Fibroblast of lung (primary cell): ENCODE data around the gene ADAMTSL1. TPM values are rescaled to one million over a fixed set of nuclear protein-coding genes. Genes with fewer than 3 reads are reported as not detected.

ENCODE experiments used
- DNase-seq, 2 donors: peaks; one replicate each; pipeline versions ENCODE4 v3.0.0 to v3.0.0-alpha.2; 2010; ENCODE audit warnings: low read depth in 2 of 2
- H2AFZ ChIP-seq: 2 replicates; pipeline ENCODE4 v1.5.1; 2012; ENCODE audit warnings: low read length, control low read depth, inconsistent platforms
- H3K27ac ChIP-seq: 2 replicates; pipeline ENCODE4 v1.5.1; 2011; ENCODE audit warnings: low read length, control low read depth; ENCODE audit not compliant: insufficient read depth
- H3K27me3 ChIP-seq: 2 replicates; pipeline ENCODE4 v1.5.1; 2011; ENCODE audit warnings: mild to moderate bottlenecking, low read length; ENCODE audit not compliant: control insufficient read depth, insufficient read depth
- H3K36me3 ChIP-seq: 2 replicates; pipeline ENCODE4 v1.5.1; 2011; ENCODE audit warnings: low read length; ENCODE audit not compliant: control insufficient read depth, insufficient read depth
- H3K4me1 ChIP-seq: 2 replicates; pipeline ENCODE4 v1.5.1; 2011; ENCODE audit warnings: low read length; ENCODE audit not compliant: control insufficient read depth, insufficient read depth; ENCODE audit errors: extremely low read depth
- H3K4me2 ChIP-seq: 2 replicates; pipeline ENCODE4 v1.5.1; 2011; ENCODE audit warnings: low read length, control low read depth; ENCODE audit not compliant: insufficient read depth; ENCODE audit errors: extremely low read depth
- H3K4me3 ChIP-seq, 4 experiments: fragments of 200-600 bp in 1 of 4; sonication (generic) in 1 of 4; replicated peaks in 1 of 4; 2 replicates each; pipeline ENCODE4 v1.5.1; 2011 to 2016; ENCODE audit warnings: low read length in 4 of 4, low read depth in 3 of 4, mild to moderate bottlenecking in 3 of 4, control low read depth in 2 of 4, inconsistent platforms in 1 of 4, mixed read lengths in 1 of 4; ENCODE audit not compliant: insufficient read depth in 1 of 4; ENCODE audit errors: control extremely low read depth in 1 of 4
- H3K79me2 ChIP-seq: 2 replicates; pipeline ENCODE4 v1.5.1; 2012; ENCODE audit warnings: mild to moderate bottlenecking, low read length, inconsistent platforms; ENCODE audit not compliant: control insufficient read depth, insufficient read depth
- H3K9ac ChIP-seq: 2 replicates; pipeline ENCODE4 v1.5.1; 2011; ENCODE audit warnings: mild to moderate bottlenecking, low read length, control low read depth; ENCODE audit not compliant: insufficient read depth
- H3K9me3 ChIP-seq: 2 replicates; pipeline ENCODE4 v1.5.1; 2012; ENCODE audit warnings: low read depth, low read length; ENCODE audit not compliant: control insufficient read depth, insufficient read depth
- H4K20me1 ChIP-seq: 2 replicates; pipeline ENCODE4 v1.5.1; 2011; ENCODE audit warnings: low read length; ENCODE audit not compliant: control insufficient read depth, insufficient read depth; ENCODE audit errors: extremely low read depth
- EZH2 ChIP-seq: IDR thresholded peaks from 2 replicates; pipeline ENCODE4 v1.5.1; 2012; ENCODE audit warnings: low read length, control low read depth, mild to moderate bottlenecking; ENCODE audit errors: missing control alignments
- polyA plus RNA-seq, 2 donors: library from polyadenylated mRNA; depleted of rRNA in 1 of 2; stranded (reverse) in 1 of 2; unstranded in 1 of 2; fragments of >200 nt; gene quantifications; 2 replicates each; pipeline ENCODE4 v1.2.1, GENCODE V29; 2011 to 2012; ENCODE audit warnings: missing spikeins in 1 of 2
- total RNA-seq: library from RNA; depleted of rRNA; stranded (reverse); fragments of >200 nt; gene quantifications from 2 replicates; pipeline ENCODE4 v1.2.1, GENCODE V29; 2014
- TF ChIP-seq, protein P1 (sequence below), 2 donors: IDR thresholded peaks in 1 of 2; conservative IDR thresholded peaks in 1 of 2; 1 replicate in 1 of 2; 2 replicates in 1 of 2; pipeline ENCODE4 v1.5.1; 2011 to 2012; ENCODE audit warnings: low read length in 2 of 2, control low read depth in 1 of 2, inconsistent platforms in 1 of 2, low read depth in 1 of 2, mild to moderate bottlenecking in 1 of 2

ADAMTSL1 gene
- total and polyA plus RNA-seq, 2 donors (not counting 1 experiment from before 2014, with no cell fraction given) = 19.3 to 27.9 TPM

DNA sequence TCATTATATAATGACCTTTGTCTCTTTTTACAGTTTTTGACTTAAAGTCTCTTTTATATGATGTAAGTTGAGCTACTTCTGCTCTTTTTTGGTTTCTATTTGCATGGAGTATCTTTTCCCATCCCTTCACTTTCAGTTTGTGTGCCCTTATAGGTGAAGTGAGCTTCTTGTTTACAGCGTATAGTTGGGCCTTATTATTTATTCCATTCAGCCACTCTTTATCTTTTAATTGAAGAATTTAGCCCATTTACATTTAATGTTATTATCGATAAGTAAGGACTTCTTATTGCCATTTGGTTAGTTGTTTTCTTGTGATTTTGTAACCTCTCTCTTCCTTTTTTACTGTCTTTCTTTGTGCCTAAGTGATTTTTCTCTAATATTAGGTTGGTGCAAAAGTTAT is 117.3 kb downstream of the ADAMTSL1 start:
- Histone ChIP-seq H3K9me3 (no peaks in the 10 kb centered on the region), H3K27ac (no peak overlapping the region), H3K79me2 (no peaks in the 10 kb centered on the region), H3K27me3 (no peaks in the 10 kb centered on the region), H3K9ac (no peak overlapping the region), H4K20me1 (no peaks in the 10 kb centered on the region), H3K4me1 (no peaks in the 10 kb centered on the region), H3K4me2 (no peak overlapping the region), H3K4me3 (no peak overlapping the region), H2AFZ (no peak overlapping the region), H3K36me3 (no peaks in the 10 kb centered on the region)
- TF ChIP-seq EZH2 = no peak
- TF ChIP-seq, protein P1, sequence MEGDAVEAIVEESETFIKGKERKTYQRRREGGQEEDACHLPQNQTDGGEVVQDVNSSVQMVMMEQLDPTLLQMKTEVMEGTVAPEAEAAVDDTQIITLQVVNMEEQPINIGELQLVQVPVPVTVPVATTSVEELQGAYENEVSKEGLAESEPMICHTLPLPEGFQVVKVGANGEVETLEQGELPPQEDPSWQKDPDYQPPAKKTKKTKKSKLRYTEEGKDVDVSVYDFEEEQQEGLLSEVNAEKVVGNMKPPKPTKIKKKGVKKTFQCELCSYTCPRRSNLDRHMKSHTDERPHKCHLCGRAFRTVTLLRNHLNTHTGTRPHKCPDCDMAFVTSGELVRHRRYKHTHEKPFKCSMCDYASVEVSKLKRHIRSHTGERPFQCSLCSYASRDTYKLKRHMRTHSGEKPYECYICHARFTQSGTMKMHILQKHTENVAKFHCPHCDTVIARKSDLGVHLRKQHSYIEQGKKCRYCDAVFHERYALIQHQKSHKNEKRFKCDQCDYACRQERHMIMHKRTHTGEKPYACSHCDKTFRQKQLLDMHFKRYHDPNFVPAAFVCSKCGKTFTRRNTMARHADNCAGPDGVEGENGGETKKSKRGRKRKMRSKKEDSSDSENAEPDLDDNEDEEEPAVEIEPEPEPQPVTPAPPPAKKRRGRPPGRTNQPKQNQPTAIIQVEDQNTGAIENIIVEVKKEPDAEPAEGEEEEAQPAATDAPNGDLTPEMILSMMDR (conservative IDR thresholded peaks at IDR 0.05 in 1 of 2, IDR thresholded peaks at IDR 0.05 in 1 of 2; ENCODE audit: low read depth in 1 of 2, low read length in 2 of 2) = no peak
- DNase-seq = no peak

DNA sequence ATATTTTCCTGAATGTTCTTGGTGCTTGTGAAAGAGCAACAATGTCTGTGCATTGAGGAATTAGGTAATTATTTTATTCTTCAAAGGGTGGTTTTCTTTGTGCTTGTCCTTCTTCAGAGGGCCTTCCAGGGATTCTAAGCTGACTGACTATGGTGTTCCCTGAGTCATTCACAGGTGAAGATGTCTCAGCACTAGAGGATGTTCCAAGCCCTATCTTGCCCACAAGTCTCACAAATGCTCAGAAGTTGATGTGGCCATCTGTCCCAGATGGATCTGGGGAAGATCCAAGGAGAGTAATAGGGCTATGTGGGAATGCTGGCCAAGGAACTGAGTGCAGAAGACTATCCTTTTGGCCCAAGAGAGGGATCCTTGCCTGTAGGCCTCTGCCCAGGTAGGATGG is 120.9 kb downstream of the ADAMTSL1 start:
- H3K36me3 ChIP-seq = no peaks in the 10 kb centered on the region
- no peak overlapping the region for H2AFZ ChIP-seq
- no peaks in the 10 kb centered on the region for H4K20me1 ChIP-seq
- no peak overlapping the region for H3K9ac ChIP-seq
- H3K4me1 ChIP-seq = no peaks in the 10 kb centered on the region
- H3K4me3 ChIP-seq = no peak overlapping the region
- H3K79me2 ChIP-seq = no peaks in the 10 kb centered on the region
- H3K27ac ChIP-seq = no peak overlapping the region
- H3K4me2 ChIP-seq = no peak overlapping the region
- H3K9me3 ChIP-seq = no peaks in the 10 kb centered on the region
- no peak for DNase-seq
- no peak for TF ChIP-seq EZH2
- TF ChIP-seq, protein P1 (conservative IDR thresholded peaks at IDR 0.05 in 1 of 2, IDR thresholded peaks at IDR 0.05 in 1 of 2; ENCODE audit: low read depth in 1 of 2, low read length in 2 of 2) = no peak
- no peaks in the 10 kb centered on the region for H3K27me3 ChIP-seq

DNA sequence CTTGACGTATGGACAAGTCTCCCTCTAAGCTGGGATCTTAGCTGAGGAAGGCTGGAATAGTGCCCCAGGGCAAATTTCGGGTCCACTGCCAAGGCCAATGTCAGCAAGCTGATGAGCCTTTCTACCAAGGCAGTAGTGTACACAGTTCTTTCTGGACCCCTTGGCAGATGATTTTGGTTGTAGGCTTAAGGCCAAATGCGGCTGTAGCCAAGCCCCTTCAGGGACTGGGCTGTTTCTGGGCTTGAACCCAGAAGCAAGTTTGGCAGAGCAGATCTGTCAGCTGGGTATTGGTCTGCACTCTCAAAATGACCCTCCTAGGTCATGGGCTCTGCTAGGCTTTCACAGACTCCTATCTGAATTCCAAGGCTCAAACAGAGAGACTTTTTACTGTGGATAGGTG is 121.6 kb downstream of the ADAMTSL1 start:
- DNase-seq = no peak
- H3K36me3 ChIP-seq = no peaks in the 10 kb centered on the region
- no peaks in the 10 kb centered on the region for H3K4me1 ChIP-seq
- H3K27ac ChIP-seq = no peak overlapping the region
- no peaks in the 10 kb centered on the region for H3K79me2 ChIP-seq
- no peak overlapping the region for H3K9ac ChIP-seq
- H3K4me2 ChIP-seq = no peak overlapping the region
- no peak for TF ChIP-seq EZH2
- TF ChIP-seq, protein P1 (conservative IDR thresholded peaks at IDR 0.05 in 1 of 2, IDR thresholded peaks at IDR 0.05 in 1 of 2; ENCODE audit: low read depth in 1 of 2, low read length in 2 of 2) = no peak
- H3K9me3 ChIP-seq = no peaks in the 10 kb centered on the region
- H2AFZ ChIP-seq = no peak overlapping the region
- no peak overlapping the region for H3K4me3 ChIP-seq
- no peaks in the 10 kb centered on the region for H4K20me1 ChIP-seq
- no peaks in the 10 kb centered on the region for H3K27me3 ChIP-seq
